HepG2 (cell line): ENCODE data around the gene VPS4A. TPM values are rescaled to one million over a fixed set of nuclear protein-coding genes. Genes with fewer than 3 reads are reported as not detected.

Experiments used
- CENPX ChIP-seq: sonication (generic); formaldehyde crosslinking; IDR thresholded peaks from 2 replicates; pipeline ENCODE4 v1.9.0; 2021; ENCODE audit warnings: mild to moderate bottlenecking, missing genetic modification reagents, moderate library complexity
- CSRNP1 ChIP-seq: sonication (generic); formaldehyde crosslinking; IDR thresholded peaks from 2 replicates; pipeline ENCODE4 v1.8.1; 2023; ENCODE audit warnings: mild to moderate bottlenecking, missing genetic modification reagents
- FOXC1 ChIP-seq: sonication (generic); formaldehyde crosslinking; IDR thresholded peaks from 2 replicates; pipeline ENCODE4 v1.8.0; 2022; ENCODE audit warnings: mild to moderate bottlenecking, missing genetic modification reagents, borderline replicate concordance
- KDM5B ChIP-seq: sonication (generic); formaldehyde crosslinking; IDR thresholded peaks from 2 replicates; pipeline ENCODE4 v1.4.0; 2020; ENCODE audit warnings: missing genetic modification reagents, mild to moderate bottlenecking, borderline replicate concordance
- PHB2 ChIP-seq: fragments of 450-650 bp; IDR thresholded peaks from 2 replicates; pipeline ENCODE4 v1.6.1; 2018; ENCODE audit not compliant: partially characterized antibody
- PREB ChIP-seq: sonication (generic); formaldehyde crosslinking; IDR thresholded peaks from 2 replicates; pipeline ENCODE4 v1.4.0; 2020; ENCODE audit warnings: missing genetic modification reagents
- SIX4 ChIP-seq: sonication (generic); formaldehyde crosslinking; IDR thresholded peaks from 2 replicates; pipeline ENCODE4 v1.4.0; 2020; ENCODE audit warnings: missing genetic modification reagents
- SOX13 ChIP-seq, 3 experiments: fragments of 450-650 bp in 1 of 3; sonication (generic) in 1 of 3; formaldehyde crosslinking in 1 of 3; IDR thresholded peaks in 2 of 3; conservative IDR thresholded peaks in 1 of 3; 2 replicates each; pipeline versions ENCODE4 v1.5.0 to v1.6.1; 2016 to 2020; ENCODE audit warnings: antibody characterized with exemption in 1 of 3, mild to moderate bottlenecking in 1 of 3, missing compliant biosample characterization in 1 of 3, missing genetic modification reagents in 1 of 3, moderate library complexity in 1 of 3
- ZNF10 ChIP-seq: sonication (generic); formaldehyde crosslinking; IDR thresholded peaks from 2 replicates; pipeline ENCODE4 v1.4.0; 2020; ENCODE audit warnings: mild to moderate bottlenecking, low read depth, missing genetic modification reagents, borderline replicate concordance
- ZNF343 ChIP-seq: sonication (generic); formaldehyde crosslinking; IDR thresholded peaks from 2 replicates; pipeline ENCODE4 v1.4.0; 2020; ENCODE audit warnings: mild to moderate bottlenecking, missing genetic modification reagents
- ZNF589 ChIP-seq: sonication (generic); formaldehyde crosslinking; conservative IDR thresholded peaks from 2 replicates; pipeline ENCODE4 v1.8.0; 2022; ENCODE audit warnings: mild to moderate bottlenecking, moderate library complexity, missing genetic modification reagents
- polyA plus RNA-seq, 8 experiments: library from polyadenylated mRNA; depleted of rRNA in 3 of 8; stranded (reverse) in 7 of 8; unstranded in 1 of 8; fragments of >200 nt; fragmentation: Illumina TruSeq in 4 of 8; extraction: Trizol in 4 of 8; gene quantifications; 2 replicates each; pipeline versions ENCODE4 v1.2.1 to v1.2.3, GENCODE V29; 2011 to 2016; ENCODE audit warnings: low read depth in 4 of 8, missing spikeins in 1 of 8, mixed read lengths in 1 of 8; ENCODE audit not compliant: insufficient read depth in 1 of 8
- total RNA-seq, 5 experiments: library from RNA; depleted of rRNA; stranded (reverse); fragments of >200 nt; fragmentation: Illumina TruSeq; extraction: Trizol; gene quantifications; 2 replicates each; pipeline ENCODE4 v1.2.3, GENCODE V29; 2016; ENCODE audit warnings: low read depth in 1 of 5
- TF ChIP-seq, protein P1 (sequence below): sonication (generic); IDR thresholded peaks from 2 replicates; pipeline ENCODE4 v1.6.1; 2016; ENCODE audit warnings: low read depth, borderline replicate concordance
- TF ChIP-seq, protein P2 (sequence below): sonication (generic); formaldehyde crosslinking; IDR thresholded peaks from 2 replicates; pipeline ENCODE4 v1.4.0; 2020; ENCODE audit warnings: missing genetic modification reagents
- TF ChIP-seq, protein P3 (sequence below): sonication (generic); formaldehyde crosslinking; IDR thresholded peaks from 2 replicates; pipeline ENCODE4 v1.5.1; 2020; ENCODE audit warnings: missing genetic modification reagents, mild to moderate bottlenecking, borderline replicate concordance

VPS4A gene
- total and polyA plus RNA-seq, 2 of the 13 experiments (the other 11 are each of a cell fraction or from before 2014, with no cell fraction given): 13.2 to 27.9 TPM

DNA sequence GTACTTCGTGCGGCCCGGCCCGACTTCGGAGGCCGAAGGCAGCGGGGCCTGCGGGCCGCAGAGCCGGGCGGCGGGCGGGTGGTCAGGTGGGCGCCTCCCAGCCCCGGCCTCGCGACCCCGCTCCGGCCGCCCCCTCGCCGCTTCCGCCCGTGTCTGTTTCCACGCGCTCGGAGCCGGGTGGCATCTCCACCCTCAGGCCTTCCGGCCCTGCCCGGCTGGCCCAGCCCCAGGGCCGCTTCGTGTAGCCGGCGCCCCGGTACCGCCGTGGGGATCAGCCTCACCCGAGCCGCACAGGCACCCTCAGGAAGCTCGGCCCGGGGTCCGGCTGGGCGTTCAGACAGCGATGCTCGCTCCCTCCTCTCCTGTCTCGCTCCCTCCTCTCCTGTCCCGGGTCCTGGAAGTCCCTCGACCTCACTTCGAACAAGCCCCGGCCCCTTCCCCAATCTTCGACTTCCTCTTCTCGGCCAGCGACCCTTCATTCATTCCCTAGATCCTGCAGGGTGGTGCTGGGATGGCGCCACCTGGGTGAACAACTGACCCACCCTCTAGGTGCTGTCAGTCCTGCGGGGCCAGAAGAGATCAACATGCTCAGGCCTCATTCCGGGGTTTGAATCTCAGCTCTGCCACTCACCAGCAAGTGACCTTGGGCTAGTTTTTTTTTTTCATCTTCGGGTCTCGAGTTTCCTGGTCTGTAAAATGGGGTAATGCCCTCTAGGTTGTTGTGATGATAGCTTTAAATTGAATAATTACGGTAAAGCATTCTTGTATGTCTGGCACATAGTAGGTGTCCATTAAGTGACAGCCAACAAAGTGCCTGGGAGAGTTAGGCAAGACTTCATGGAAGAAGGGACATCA is 610 bp downstream of the VPS4A start (continued):
- TF ChIP-seq, protein P1, sequence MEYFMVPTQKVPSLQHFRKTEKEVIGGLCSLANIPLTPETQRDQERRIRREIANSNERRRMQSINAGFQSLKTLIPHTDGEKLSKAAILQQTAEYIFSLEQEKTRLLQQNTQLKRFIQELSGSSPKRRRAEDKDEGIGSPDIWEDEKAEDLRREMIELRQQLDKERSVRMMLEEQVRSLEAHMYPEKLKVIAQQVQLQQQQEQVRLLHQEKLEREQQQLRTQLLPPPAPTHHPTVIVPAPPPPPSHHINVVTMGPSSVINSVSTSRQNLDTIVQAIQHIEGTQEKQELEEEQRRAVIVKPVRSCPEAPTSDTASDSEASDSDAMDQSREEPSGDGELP: peak; percentile 49; the same call in 1 of the 2 replicates
- TF ChIP-seq SIX4 (CRISPR knock-in tag): no peak
- no peak for TF ChIP-seq PREB
- TF ChIP-seq, protein P2, sequence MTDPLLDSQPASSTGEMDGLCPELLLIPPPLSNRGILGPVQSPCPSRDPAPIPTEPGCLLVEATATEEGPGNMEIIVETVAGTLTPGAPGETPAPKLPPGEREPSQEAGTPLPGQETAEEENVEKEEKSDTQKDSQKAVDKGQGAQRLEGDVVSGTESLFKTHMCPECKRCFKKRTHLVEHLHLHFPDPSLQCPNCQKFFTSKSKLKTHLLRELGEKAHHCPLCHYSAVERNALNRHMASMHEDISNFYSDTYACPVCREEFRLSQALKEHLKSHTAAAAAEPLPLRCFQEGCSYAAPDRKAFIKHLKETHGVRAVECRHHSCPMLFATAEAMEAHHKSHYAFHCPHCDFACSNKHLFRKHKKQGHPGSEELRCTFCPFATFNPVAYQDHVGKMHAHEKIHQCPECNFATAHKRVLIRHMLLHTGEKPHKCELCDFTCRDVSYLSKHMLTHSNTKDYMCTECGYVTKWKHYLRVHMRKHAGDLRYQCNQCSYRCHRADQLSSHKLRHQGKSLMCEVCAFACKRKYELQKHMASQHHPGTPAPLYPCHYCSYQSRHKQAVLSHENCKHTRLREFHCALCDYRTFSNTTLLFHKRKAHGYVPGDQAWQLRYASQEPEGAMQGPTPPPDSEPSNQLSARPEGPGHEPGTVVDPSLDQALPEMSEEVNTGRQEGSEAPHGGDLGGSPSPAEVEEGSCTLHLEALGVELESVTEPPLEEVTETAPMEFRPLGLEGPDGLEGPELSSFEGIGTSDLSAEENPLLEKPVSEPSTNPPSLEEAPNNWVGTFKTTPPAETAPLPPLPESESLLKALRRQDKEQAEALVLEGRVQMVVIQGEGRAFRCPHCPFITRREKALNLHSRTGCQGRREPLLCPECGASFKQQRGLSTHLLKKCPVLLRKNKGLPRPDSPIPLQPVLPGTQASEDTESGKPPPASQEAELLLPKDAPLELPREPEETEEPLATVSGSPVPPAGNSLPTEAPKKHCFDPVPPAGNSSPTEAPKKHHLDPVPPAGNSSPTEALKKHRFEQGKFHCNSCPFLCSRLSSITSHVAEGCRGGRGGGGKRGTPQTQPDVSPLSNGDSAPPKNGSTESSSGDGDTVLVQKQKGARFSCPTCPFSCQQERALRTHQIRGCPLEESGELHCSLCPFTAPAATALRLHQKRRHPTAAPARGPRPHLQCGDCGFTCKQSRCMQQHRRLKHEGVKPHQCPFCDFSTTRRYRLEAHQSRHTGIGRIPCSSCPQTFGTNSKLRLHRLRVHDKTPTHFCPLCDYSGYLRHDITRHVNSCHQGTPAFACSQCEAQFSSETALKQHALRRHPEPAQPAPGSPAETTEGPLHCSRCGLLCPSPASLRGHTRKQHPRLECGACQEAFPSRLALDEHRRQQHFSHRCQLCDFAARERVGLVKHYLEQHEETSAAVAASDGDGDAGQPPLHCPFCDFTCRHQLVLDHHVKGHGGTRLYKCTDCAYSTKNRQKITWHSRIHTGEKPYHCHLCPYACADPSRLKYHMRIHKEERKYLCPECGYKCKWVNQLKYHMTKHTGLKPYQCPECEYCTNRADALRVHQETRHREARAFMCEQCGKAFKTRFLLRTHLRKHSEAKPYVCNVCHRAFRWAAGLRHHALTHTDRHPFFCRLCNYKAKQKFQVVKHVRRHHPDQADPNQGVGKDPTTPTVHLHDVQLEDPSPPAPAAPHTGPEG (CRISPR knock-in tag): 0 out of 2 replicates have a peak, but pooled peaks have one; percentile 1
- TF ChIP-seq FOXC1 (CRISPR knock-in tag): peak; percentile 72; the same call in 1 of the 2 replicates
- 0 out of 2 replicates have a peak, but pooled peaks have one; percentile 45 for TF ChIP-seq CSRNP1 (CRISPR knock-in tag)
- no peak for TF ChIP-seq PHB2
- TF ChIP-seq, protein P3, sequence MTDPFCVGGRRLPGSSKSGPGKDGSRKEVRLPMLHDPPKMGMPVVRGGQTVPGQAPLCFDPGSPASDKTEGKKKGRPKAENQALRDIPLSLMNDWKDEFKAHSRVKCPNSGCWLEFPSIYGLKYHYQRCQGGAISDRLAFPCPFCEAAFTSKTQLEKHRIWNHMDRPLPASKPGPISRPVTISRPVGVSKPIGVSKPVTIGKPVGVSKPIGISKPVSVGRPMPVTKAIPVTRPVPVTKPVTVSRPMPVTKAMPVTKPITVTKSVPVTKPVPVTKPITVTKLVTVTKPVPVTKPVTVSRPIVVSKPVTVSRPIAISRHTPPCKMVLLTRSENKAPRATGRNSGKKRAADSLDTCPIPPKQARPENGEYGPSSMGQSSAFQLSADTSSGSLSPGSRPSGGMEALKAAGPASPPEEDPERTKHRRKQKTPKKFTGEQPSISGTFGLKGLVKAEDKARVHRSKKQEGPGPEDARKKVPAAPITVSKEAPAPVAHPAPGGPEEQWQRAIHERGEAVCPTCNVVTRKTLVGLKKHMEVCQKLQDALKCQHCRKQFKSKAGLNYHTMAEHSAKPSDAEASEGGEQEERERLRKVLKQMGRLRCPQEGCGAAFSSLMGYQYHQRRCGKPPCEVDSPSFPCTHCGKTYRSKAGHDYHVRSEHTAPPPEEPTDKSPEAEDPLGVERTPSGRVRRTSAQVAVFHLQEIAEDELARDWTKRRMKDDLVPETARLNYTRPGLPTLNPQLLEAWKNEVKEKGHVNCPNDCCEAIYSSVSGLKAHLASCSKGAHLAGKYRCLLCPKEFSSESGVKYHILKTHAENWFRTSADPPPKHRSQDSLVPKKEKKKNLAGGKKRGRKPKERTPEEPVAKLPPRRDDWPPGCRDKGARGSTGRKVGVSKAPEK (CRISPR knock-in tag): no peak
- peak; percentile 73; the same call in 1 of the 2 replicates for TF ChIP-seq KDM5B
- no peak for TF ChIP-seq ZNF589
- no peak for TF ChIP-seq CENPX (CRISPR knock-in tag)
- no peak for TF ChIP-seq SOX13 (IDR thresholded peaks at IDR 0.05)
- no peak for TF ChIP-seq SOX13 (CRISPR knock-in tag; conservative IDR thresholded peaks at IDR 0.05 in 1 of 2, IDR thresholded peaks at IDR 0.05 in 1 of 2)
- no peak; the same call in 1 of the 2 replicates for TF ChIP-seq ZNF343 (CRISPR knock-in tag)
- TF ChIP-seq ZNF10: no peak
